HCT116 (cell line): ENCODE data around the gene ADCY2. TPM values are rescaled to one million over a fixed set of nuclear protein-coding genes. Genes with fewer than 3 reads are reported as not detected.

Source experiments
- ATAC-seq: fragments of 200-7000 bp; cut with Tn5 transposase; 2 replicates; pipeline ENCODE4 v1.9.1; 2020; ENCODE audit warnings: mild to moderate bottlenecking, moderate library complexity
- BruUV-seq: library from RNA; stranded (reverse); fragments of 400-500 nt; replicated peaks from 2 replicates; lab custom pipeline; 2021; lab: Mats Ljungman, UMichigan
- CTCF ChIA-PET: fragments of 300-600 bp; sonication (Branson Sonifier 250); formaldehyde crosslinking; loops from one replicate; lab custom pipeline; 2021; ENCODE audit warnings: antibody characterized with exemption; lab: Charles Lee
- POLR2A ChIA-PET: fragments of 300-600, 350-600 bp; sonication (Branson Sonifier 250); formaldehyde crosslinking; loops from one replicate; lab custom pipeline; 2021; ENCODE audit warnings: antibody characterized with exemption; lab: Charles Lee
- RAD21 ChIA-PET, 2 experiments: fragments of 300-600 bp; sonication (Branson Sonifier 250); formaldehyde crosslinking; loops; one replicate each; lab custom pipeline; 2023; ENCODE audit warnings: low total read pairs in 2 of 2; ENCODE audit not compliant: uncharacterized antibody in 2 of 2, unreplicated experiment in 2 of 2, low non-redundant PET in 1 of 2; lab: Charles Lee
- DNase-seq: peaks from one replicate; pipeline ENCODE4 v3.0.0-alpha.2; 2010; ENCODE audit warnings: low read depth, low spot score
- H2AFZ ChIP-seq: fragments of 200-600 bp; shearing (Covaris generic), sonication (generic); 2 replicates; pipeline ENCODE4 v1.6.1; 2017; ENCODE audit warnings: low read depth, mixed run types, mixed read lengths, antibody characterized with exemption, low read length; ENCODE audit not compliant: poor library complexity, severe bottlenecking
- H3K27ac ChIP-seq: 2 replicates; pipeline ENCODE4 v1.5.1; 2012; ENCODE audit warnings: low read depth, low read length
- H3K27me3 ChIP-seq: fragments of 200-600 bp; sonication (generic); 2 replicates; pipeline ENCODE4 v1.6.1; 2016; ENCODE audit warnings: mixed run types, low read length, mixed read lengths; ENCODE audit not compliant: insufficient read depth
- H3K36me3 ChIP-seq, 2 experiments: fragments of 200-500 bp in 1 of 2; fragments of 200-600 bp in 1 of 2; sonication (Bioruptor generic) in 1 of 2; sonication (generic) in 1 of 2; 2 replicates each; pipeline versions ENCODE4 v1.5.1 to v1.6.1; 2014 to 2016; ENCODE audit warnings: low read length in 2 of 2, inconsistent platforms in 1 of 2, mixed read lengths in 1 of 2, mixed run types in 1 of 2; ENCODE audit not compliant: insufficient read depth in 2 of 2, control insufficient read depth in 1 of 2
- H3K4me1 ChIP-seq, 2 experiments: fragments of 200-600 bp in 1 of 2; sonication (generic) in 1 of 2; 2 replicates each; pipeline versions ENCODE4 v1.5.1 to v1.6.1; 2012 to 2017; ENCODE audit warnings: low read length in 2 of 2, inconsistent platforms in 1 of 2, mild to moderate bottlenecking in 1 of 2, mixed read lengths in 1 of 2, mixed run types in 1 of 2, moderate library complexity in 1 of 2; ENCODE audit not compliant: insufficient read depth in 2 of 2, control insufficient read depth in 1 of 2
- H3K4me2 ChIP-seq: fragments of 200-600 bp; sonication (generic); 2 replicates; pipeline ENCODE4 v1.6.1; 2017; ENCODE audit warnings: mixed run types, low read length, mixed read lengths
- H3K4me3 ChIP-seq, 2 experiments: fragments of 200-600 bp in 1 of 2; sonication (generic) in 1 of 2; replicated peaks in 1 of 2; 2 replicates each; pipeline ENCODE4 v1.5.1; 2011 to 2016; ENCODE audit warnings: low read length in 2 of 2, control low read depth in 1 of 2, low read depth in 1 of 2, mild to moderate bottlenecking in 1 of 2, mixed read lengths in 1 of 2, mixed run types in 1 of 2
- H3K79me2 ChIP-seq: fragments of 200-600 bp; sonication (generic); 2 replicates; pipeline ENCODE4 v1.6.1; 2017; ENCODE audit warnings: mild to moderate bottlenecking, mixed run types, low read length, moderate library complexity, mixed read lengths; ENCODE audit not compliant: insufficient read depth
- H3K9ac ChIP-seq: fragments of 200-600 bp; sonication (generic); 2 replicates; pipeline ENCODE4 v1.6.1; 2016; ENCODE audit warnings: low read length, mixed read lengths
- H3K9me2 ChIP-seq: fragments of 200-600 bp; sonication (generic), shearing (Covaris generic); 2 replicates; pipeline ENCODE4 v1.6.1; 2017; ENCODE audit warnings: mixed run types, mild to moderate bottlenecking, moderate library complexity; ENCODE audit not compliant: insufficient read depth
- H3K9me3 ChIP-seq, 2 experiments: fragments of 200-500 bp in 1 of 2; fragments of 200-600 bp in 1 of 2; sonication (Bioruptor generic) in 1 of 2; sonication (generic) in 1 of 2; 2 replicates each; pipeline ENCODE4 v1.6.1; 2014 to 2017; ENCODE audit warnings: low read length in 2 of 2, mixed read lengths in 2 of 2, inconsistent platforms in 1 of 2, low read depth in 1 of 2, mild to moderate bottlenecking in 1 of 2, mixed run types in 1 of 2, moderate library complexity in 1 of 2; ENCODE audit not compliant: control insufficient read depth in 1 of 2, insufficient read depth in 1 of 2
- H4K20me1 ChIP-seq: fragments of 200-600 bp; sonication (generic), shearing (Covaris generic); 2 replicates; pipeline ENCODE4 v1.6.1; 2017; ENCODE audit warnings: mixed run types, mild to moderate bottlenecking, moderate library complexity; ENCODE audit not compliant: insufficient read depth
- ATF3 ChIP-seq: IDR thresholded peaks from 2 replicates; pipeline ENCODE4 v1.6.1; 2012
- CBX3 ChIP-seq: IDR thresholded peaks from 2 replicates; pipeline ENCODE4 v1.6.1; 2012; ENCODE audit warnings: low read depth
- CEBPB ChIP-seq: IDR thresholded peaks from 2 replicates; pipeline ENCODE4 v1.6.1; 2012; ENCODE audit warnings: low read depth
- CTCF ChIP-seq, 3 experiments: fragments of 200-600 bp in 1 of 3; sonication (generic) in 1 of 3; IDR thresholded peaks in 2 of 3; conservative IDR thresholded peaks in 1 of 3; 2 replicates each; pipeline ENCODE4 v1.5.1; 2012 to 2017; ENCODE audit warnings: low read depth in 2 of 3, low read length in 2 of 3, antibody characterized with exemption in 1 of 3, borderline replicate concordance in 1 of 3, control low read depth in 1 of 3, mild to moderate bottlenecking in 1 of 3, mixed read lengths in 1 of 3, mixed run types in 1 of 3, moderate library complexity in 1 of 3; ENCODE audit not compliant: insufficient read depth in 1 of 3
- EGR1 ChIP-seq: IDR thresholded peaks from 2 replicates; pipeline ENCODE4 v1.6.1; 2012; ENCODE audit warnings: low read depth
- ELF1 ChIP-seq: IDR thresholded peaks from 2 replicates; pipeline ENCODE4 v1.6.1; 2012; ENCODE audit warnings: low read depth, borderline replicate concordance
- EZH2 ChIP-seq: fragments of 200-600 bp; sonication (generic); IDR thresholded peaks from 2 replicates; pipeline ENCODE4 v1.6.1; 2017; ENCODE audit warnings: antibody characterized with exemption, mixed run types
- EZH2phosphoT487 ChIP-seq: fragments of 200-600 bp; IDR thresholded peaks from 2 replicates; pipeline ENCODE4 v1.6.1; 2018; ENCODE audit warnings: antibody characterized with exemption, borderline replicate concordance
- JUND ChIP-seq: IDR thresholded peaks from 2 replicates; pipeline ENCODE4 v1.6.1; 2012
- MAX ChIP-seq: IDR thresholded peaks from 2 replicates; pipeline ENCODE4 v1.6.1; 2012
- POLR2A ChIP-seq: IDR thresholded peaks from 2 replicates; pipeline ENCODE4 v1.7.0; 2011; ENCODE audit warnings: borderline replicate concordance; ENCODE audit not compliant: insufficient read depth, insufficient read length; ENCODE audit errors: extremely low read depth
- POLR2AphosphoS5 ChIP-seq: IDR thresholded peaks from 2 replicates; pipeline ENCODE4 v1.6.1; 2011; ENCODE audit warnings: mild to moderate bottlenecking, low read depth, low read length, moderate library complexity
- RAD21 ChIP-seq: IDR thresholded peaks from 2 replicates; pipeline ENCODE4 v1.6.1; 2012; ENCODE audit warnings: low read depth, mild to moderate bottlenecking
- REST ChIP-seq: IDR thresholded peaks from 2 replicates; pipeline ENCODE4 v1.6.1; 2012; ENCODE audit warnings: low read depth
- SIN3A ChIP-seq: IDR thresholded peaks from 2 replicates; pipeline ENCODE4 v1.6.1; 2012; ENCODE audit warnings: low read depth
- SP1 ChIP-seq: IDR thresholded peaks from 2 replicates; pipeline ENCODE4 v1.6.1; 2012; ENCODE audit warnings: low read depth
- YY1 ChIP-seq: IDR thresholded peaks from 2 replicates; pipeline ENCODE4 v1.6.1; 2011; ENCODE audit warnings: low read length, low read depth, moderate library complexity, mild to moderate bottlenecking; ENCODE audit not compliant: insufficient replicate concordance; ENCODE audit errors: extremely low read depth
- ZBTB33 ChIP-seq: IDR thresholded peaks from 2 replicates; pipeline ENCODE4 v1.6.1; 2011; ENCODE audit warnings: mild to moderate bottlenecking, low read length, moderate library complexity; ENCODE audit not compliant: insufficient replicate concordance; ENCODE audit errors: extremely low read depth
- ZFX ChIP-seq: fragments of 450-650 bp; IDR thresholded peaks from 2 replicates; pipeline ENCODE4 v1.6.1; 2017
- ZNF274 ChIP-seq: fragments of 200-500 bp; sonication (Bioruptor generic); IDR thresholded peaks from 2 replicates; pipeline ENCODE4 v1.6.1; 2014; ENCODE audit warnings: mild to moderate bottlenecking, low read depth, low read length, inconsistent platforms
- intact Hi-C: fragments of 100-400 bp; cut with micrococcal nuclease; formaldehyde crosslinking; loops from 2 replicates; pipeline ENCODE4 v1.10.0; 2022
- total RNA-seq: library from RNA; stranded (reverse); gene quantifications from one replicate; pipeline ENCODE4 v1.2.1, GENCODE V29; 2021; ENCODE audit not compliant: unreplicated experiment

Gene ADCY2
- total RNA-seq, 1 experiment from 2014 or later: 0.15 TPM

- BruUV-seq: no TSS peak
- Histone ChIP-seq H3K27ac (no peak overlapping the region), H3K79me2 (no peaks in the 10 kb centered on the region), H3K4me1 (no peaks in the 10 kb centered on the region), H3K9me2 (no peaks in the 10 kb centered on the region), H3K27me3 (no peaks in the 10 kb centered on the region), H3K4me3 (no peak overlapping the region), H2AFZ (no peak overlapping the region), H3K9me3 (peaks cover 0 to 8% of the 10 kb centered on the region in 2 experiments; a peak in 2 of 4 replicates), H3K36me3 (no peaks in the 10 kb centered on the region), H4K20me1 (no peaks in the 10 kb centered on the region), H3K9ac (no peak overlapping the region), H3K4me2 (no peak overlapping the region)
- POLR2A ChIA-PET: no interaction called here
- no peak for ATAC-seq
- CTCF ChIA-PET: no interaction called here
- TF ChIP-seq RAD21 (no peak), SP1 (no peak), SIN3A (no peak), POLR2A (no peak), EGR1 (no peak), ZNF274 (no peak), CBX3 (no peak), EZH2 (no peak), ATF3 (no peak), JUND (no peak), EZH2phosphoT487 (no peak), REST (no peak), ELF1 (no peak), YY1 (no peak), ZBTB33 (no peak), CTCF (IDR thresholded peaks at IDR 0.05 in 2 of 3, conservative IDR thresholded peaks at IDR 0.05 in 1 of 3; ENCODE audit: borderline replicate concordance in 1 of 3, insufficient read depth in 1 of 3, low read depth in 2 of 3, low read length in 2 of 3) (no peak), MAX (no peak), ZFX (no peak), POLR2AphosphoS5 (no peak), CEBPB (no peak)
- RAD21 ChIA-PET: no interaction called here
- no peak for DNase-seq
- intact Hi-C loops: no loop called here
Observed at GRCh38 chr5:7488734-7489133, 92.8 kb downstream of the ADCY2 start.
